Measurements from ENCODE around the gene DDOST. TPM values are rescaled to one million over a fixed set of nuclear protein-coding genes. Genes with fewer than 3 reads are reported as not detected.

The DDOST gene
- total and polyA plus RNA-seq, 10 of the 15 experiments (the other 5 are each of a cell fraction or from before 2014, with no cell fraction given): 100 to 274 (median 201) TPM

- TF ChIP-seq SMC3 (IDR thresholded peaks at IDR 0.05; ENCODE audit: borderline replicate concordance, low read length) (peak; percentile 45), MYB (IDR thresholded peaks at IDR 0.05; ENCODE audit: borderline replicate concordance, low read depth, low read length) (no peak), IRF3 (IDR thresholded peaks at IDR 0.05) (no peak), EZH2 (IDR thresholded peaks at IDR 0.05; ENCODE audit: borderline replicate concordance, control insufficient read depth, low read depth, low read length) (no peak), NFYA (IDR thresholded peaks at IDR 0.05; ENCODE audit: borderline replicate concordance, low read depth, low read length) (no peak), RB1 (IDR thresholded peaks at IDR 0.05; ENCODE audit: borderline replicate concordance) (0 out of 2 replicates have a peak, but pooled peaks have one; percentile 82), SUPT20H (IDR thresholded peaks at IDR 0.05; ENCODE audit: borderline replicate concordance, control insufficient read depth, low read depth, low read length) (no peak), ATF2 (IDR thresholded peaks at IDR 0.05; ENCODE audit: low read length) (no peak), RELB (IDR thresholded peaks at IDR 0.05; ENCODE audit: low read depth) (no peak), CUX1 (IDR thresholded peaks at IDR 0.05; ENCODE audit: insufficient replicate concordance, low read depth, low read length) (no peak), ZNF592 (IDR thresholded peaks at IDR 0.05) (peak; percentile 65; the same call in 1 of the 2 replicates), RCOR1 (conservative IDR thresholded peaks at IDR 0.05; ENCODE audit: low read depth, low read length) (no peak), GABPA (IDR thresholded peaks at IDR 0.05; ENCODE audit: low read depth) (no peak), ZNF384 (IDR thresholded peaks at IDR 0.05; ENCODE audit: borderline replicate concordance, low read depth, low read length) (no peak)
These were observed 27.7 kb downstream of the DDOST start, which contains the start of gene PINK1 (continued) for GRCh38 chr1:20633190-20634064.
